Measurements from ENCODE around the gene RIT2. TPM values are rescaled to one million over a fixed set of nuclear protein-coding genes. Genes with fewer than 3 reads are reported as not detected.

Gene RIT2
- total and polyA plus RNA-seq, 2 of the 4 experiments (the other 2 are of a cell fraction): not detected

DNA sequence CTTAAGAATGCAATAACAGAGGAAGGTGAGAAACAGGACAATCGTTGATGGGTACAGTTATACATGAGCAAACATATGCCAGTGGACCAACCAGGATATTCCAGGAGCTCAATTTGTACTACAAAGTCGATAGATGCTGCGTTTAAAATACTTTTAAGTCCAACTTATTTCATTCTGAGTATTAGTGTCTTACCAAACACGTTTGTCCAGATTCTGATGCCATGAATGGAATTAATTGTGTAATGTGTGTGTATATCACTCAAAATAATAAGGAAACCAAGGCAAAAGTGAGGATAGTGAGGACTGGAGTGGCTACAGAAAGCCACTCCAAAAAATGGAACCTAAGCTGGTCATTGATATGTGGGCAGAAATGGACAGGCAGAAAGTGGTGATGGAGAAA lies 332.6 kb downstream of the RIT2 start:
- DNase-seq (no peak), ATAC-seq (ENCODE audit: low read depth) (no peak)
- H3K27ac ChIP-seq (ENCODE audit: insufficient read depth, low read length): no peak overlapping the region
- H3K4me3 ChIP-seq (ENCODE audit: insufficient read depth, low read depth, low read length): no peak overlapping the region
- no peak overlapping the region for H3K18ac ChIP-seq (ENCODE audit: low read depth, low read length)
- ChIA-PET POLR2A (ENCODE audit: unreplicated experiment) (no interaction called here), CTCF (no interaction called here)
- H4K8ac ChIP-seq (ENCODE audit: low read depth in 2 of 2, low read length in 2 of 2): no peak overlapping the region
- no peak overlapping the region for H2AK9ac ChIP-seq (replicated peaks; ENCODE audit: low read depth, low read length, poor library complexity)
- H3K27me3 ChIP-seq (ENCODE audit: control insufficient read depth, insufficient read depth, low read length): no peaks in the 10 kb centered on the region
- H4K20me1 ChIP-seq (ENCODE audit: insufficient read depth, low read length): no peaks in the 10 kb centered on the region
- H2BK20ac ChIP-seq (ENCODE audit: low read depth, low read length): no peak overlapping the region
- no peak overlapping the region for H3K4me2 ChIP-seq (ENCODE audit: low read depth, low read length)
- no peaks in the 10 kb centered on the region for H3K4me1 ChIP-seq (ENCODE audit: control insufficient read depth, insufficient read depth, low read length)
- no peak overlapping the region for H2AK5ac ChIP-seq (ENCODE audit: low read depth, low read length)
- TF ChIP-seq MAZ (IDR thresholded peaks at IDR 0.05; ENCODE audit: borderline replicate concordance, low read depth, low read length) (no peak), RFX5 (IDR thresholded peaks at IDR 0.05; ENCODE audit: low read depth, low read length) (no peak), USF2 (IDR thresholded peaks at IDR 0.05; ENCODE audit: low read depth, low read length) (no peak), BHLHE40 (IDR thresholded peaks at IDR 0.05; ENCODE audit: low read depth, low read length) (no peak), RAD21 (IDR thresholded peaks at IDR 0.05; ENCODE audit: low read length) (no peak)
- TF ChIP-seq, protein P1, sequence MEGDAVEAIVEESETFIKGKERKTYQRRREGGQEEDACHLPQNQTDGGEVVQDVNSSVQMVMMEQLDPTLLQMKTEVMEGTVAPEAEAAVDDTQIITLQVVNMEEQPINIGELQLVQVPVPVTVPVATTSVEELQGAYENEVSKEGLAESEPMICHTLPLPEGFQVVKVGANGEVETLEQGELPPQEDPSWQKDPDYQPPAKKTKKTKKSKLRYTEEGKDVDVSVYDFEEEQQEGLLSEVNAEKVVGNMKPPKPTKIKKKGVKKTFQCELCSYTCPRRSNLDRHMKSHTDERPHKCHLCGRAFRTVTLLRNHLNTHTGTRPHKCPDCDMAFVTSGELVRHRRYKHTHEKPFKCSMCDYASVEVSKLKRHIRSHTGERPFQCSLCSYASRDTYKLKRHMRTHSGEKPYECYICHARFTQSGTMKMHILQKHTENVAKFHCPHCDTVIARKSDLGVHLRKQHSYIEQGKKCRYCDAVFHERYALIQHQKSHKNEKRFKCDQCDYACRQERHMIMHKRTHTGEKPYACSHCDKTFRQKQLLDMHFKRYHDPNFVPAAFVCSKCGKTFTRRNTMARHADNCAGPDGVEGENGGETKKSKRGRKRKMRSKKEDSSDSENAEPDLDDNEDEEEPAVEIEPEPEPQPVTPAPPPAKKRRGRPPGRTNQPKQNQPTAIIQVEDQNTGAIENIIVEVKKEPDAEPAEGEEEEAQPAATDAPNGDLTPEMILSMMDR (conservative IDR thresholded peaks at IDR 0.05; ENCODE audit: low read depth, low read length): no peak
- no peaks in the 10 kb centered on the region for H3K79me1 ChIP-seq (ENCODE audit: low read depth in 1 of 2, low read length in 2 of 2)
- H3K23ac ChIP-seq (ENCODE audit: low read depth, low read length): no peak overlapping the region
- no peak overlapping the region for H3K9ac ChIP-seq (ENCODE audit: low read depth, low read length)
- dilution Hi-C loops (cut with HindIII; ENCODE audit: low sequenced_read_pairs, unreplicated experiment) (no loop called here), intact Hi-C loops (cut with micrococcal nuclease) (no loop called here), in situ Hi-C loops (cut with MboI; ENCODE audit: low sequenced_read_pairs) (no loop called here)
- no peak overlapping the region for H2AFZ ChIP-seq (replicated peaks; ENCODE audit: low read length, poor library complexity)
- H4K91ac ChIP-seq (ENCODE audit: insufficient read depth, low read depth, low read length): no peak overlapping the region
- H2BK15ac ChIP-seq (ENCODE audit: low read depth, low read length): no peak overlapping the region
- H2BK5ac ChIP-seq (ENCODE audit: low read depth, low read length, poor library complexity, severe bottlenecking): no peak overlapping the region
- no peak overlapping the region for H3K56ac ChIP-seq (ENCODE audit: extremely low read depth, insufficient read depth, low read length)
- H3K9me1 ChIP-seq (ENCODE audit: insufficient read depth, low read length): no peaks in the 10 kb centered on the region
- no peaks in the 10 kb centered on the region for H3K9me3 ChIP-seq (ENCODE audit: control insufficient read depth, insufficient read depth, low read length)
- no CpG with 5 or more reads among the region's 4 CpGs for WGBS, 2 experiments (ENCODE audit: extremely low coverage in 2 of 2, insufficient read length in 1 of 2)
- no peak overlapping the region for H3K4ac ChIP-seq (ENCODE audit: low read depth, low read length)
- H3K14ac ChIP-seq (replicated peaks; ENCODE audit: low read depth, low read length): no peak overlapping the region
- BruUV-seq (replicated peaks): no TSS peak
- no peak overlapping the region for H2BK120ac ChIP-seq (ENCODE audit: low read depth, low read length)
- no peaks in the 10 kb centered on the region for H3K36me3 ChIP-seq (ENCODE audit: control insufficient read depth, insufficient read depth, low read length)
- H4K5ac ChIP-seq (ENCODE audit: low read depth, low read length): no peak overlapping the region
